ENCODE measurements around the gene HNRNPA3.

The HNRNPA3 gene

DNA sequence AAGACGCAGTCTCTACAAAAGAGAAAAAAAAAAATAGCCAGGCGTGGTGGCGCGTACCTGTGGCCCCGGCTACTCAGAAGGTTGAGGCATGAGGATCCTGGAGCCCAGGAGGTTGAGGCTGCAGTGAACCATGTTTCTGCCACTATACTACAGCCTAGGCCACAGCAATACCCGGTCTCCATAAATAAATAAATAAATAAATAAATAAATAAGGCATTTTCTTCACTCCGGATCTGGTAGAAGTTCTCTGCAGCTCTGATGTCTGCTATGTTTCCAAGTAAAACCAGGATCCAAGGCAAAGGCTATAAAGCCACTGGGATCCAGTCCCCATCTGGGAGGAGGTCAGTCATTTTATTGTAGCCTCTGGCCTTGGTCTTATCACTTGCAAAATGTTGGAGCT is 36.4 kb downstream of the HNRNPA3 start:
- no peak for DNase-seq (ENCODE audit: low read depth)
- H3K4me3 ChIP-seq (ENCODE audit: low read length): no peak overlapping the region
- TF ChIP-seq, protein P1, sequence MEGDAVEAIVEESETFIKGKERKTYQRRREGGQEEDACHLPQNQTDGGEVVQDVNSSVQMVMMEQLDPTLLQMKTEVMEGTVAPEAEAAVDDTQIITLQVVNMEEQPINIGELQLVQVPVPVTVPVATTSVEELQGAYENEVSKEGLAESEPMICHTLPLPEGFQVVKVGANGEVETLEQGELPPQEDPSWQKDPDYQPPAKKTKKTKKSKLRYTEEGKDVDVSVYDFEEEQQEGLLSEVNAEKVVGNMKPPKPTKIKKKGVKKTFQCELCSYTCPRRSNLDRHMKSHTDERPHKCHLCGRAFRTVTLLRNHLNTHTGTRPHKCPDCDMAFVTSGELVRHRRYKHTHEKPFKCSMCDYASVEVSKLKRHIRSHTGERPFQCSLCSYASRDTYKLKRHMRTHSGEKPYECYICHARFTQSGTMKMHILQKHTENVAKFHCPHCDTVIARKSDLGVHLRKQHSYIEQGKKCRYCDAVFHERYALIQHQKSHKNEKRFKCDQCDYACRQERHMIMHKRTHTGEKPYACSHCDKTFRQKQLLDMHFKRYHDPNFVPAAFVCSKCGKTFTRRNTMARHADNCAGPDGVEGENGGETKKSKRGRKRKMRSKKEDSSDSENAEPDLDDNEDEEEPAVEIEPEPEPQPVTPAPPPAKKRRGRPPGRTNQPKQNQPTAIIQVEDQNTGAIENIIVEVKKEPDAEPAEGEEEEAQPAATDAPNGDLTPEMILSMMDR (IDR thresholded peaks at IDR 0.05; ENCODE audit: insufficient read depth, low read depth, low read length, missing control alignments): no peak

DNA sequence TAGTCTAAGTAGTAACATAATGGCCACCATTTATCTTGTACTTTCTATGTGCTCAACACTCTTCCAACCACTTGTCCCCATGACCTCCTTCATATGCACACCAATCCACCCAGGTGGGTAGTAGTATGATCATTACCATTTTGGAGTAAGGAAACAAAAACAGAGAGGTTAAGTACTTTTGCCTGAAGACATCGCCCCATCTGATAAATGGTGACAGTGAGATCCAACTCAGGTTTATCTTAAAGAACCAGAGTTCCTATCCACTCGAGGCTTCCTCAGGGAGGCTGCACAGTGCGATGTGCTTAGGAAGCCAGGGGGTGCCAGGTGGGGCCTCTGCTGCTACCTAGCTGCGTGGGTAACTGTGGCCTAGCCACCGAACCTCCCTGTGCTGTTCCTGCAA is 37.9 kb downstream of the HNRNPA3 start:
- no peak overlapping the region for H3K4me3 ChIP-seq (ENCODE audit: low read length)
- no peak for DNase-seq (ENCODE audit: low read depth)
- TF ChIP-seq, protein P1 (IDR thresholded peaks at IDR 0.05; ENCODE audit: insufficient read depth, low read depth, low read length, missing control alignments): no peak

DNA sequence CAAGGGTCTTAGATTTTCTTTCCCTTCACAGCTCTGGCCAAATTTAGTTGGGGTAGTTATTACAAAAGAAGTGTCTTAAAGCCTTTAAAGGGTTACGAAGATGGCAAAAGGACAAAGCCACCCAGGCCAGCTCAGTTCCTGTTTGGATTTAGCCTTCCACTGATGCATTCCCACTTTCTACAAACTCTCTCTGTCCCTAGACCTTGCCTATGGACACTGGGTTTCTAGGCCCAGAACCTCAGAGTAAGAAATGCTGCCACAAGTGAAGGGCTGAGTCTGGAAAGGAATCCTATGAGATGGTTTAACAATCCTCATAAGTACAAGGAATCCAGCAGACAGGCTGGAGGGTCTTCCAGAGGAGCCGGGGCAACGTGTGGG is 38.6 kb downstream of the HNRNPA3 start:
- DNase-seq (ENCODE audit: low read depth): no peak
- TF ChIP-seq, protein P1 (IDR thresholded peaks at IDR 0.05; ENCODE audit: insufficient read depth, low read depth, low read length, missing control alignments): no peak
- no peak overlapping the region for H3K4me3 ChIP-seq (ENCODE audit: low read length)

DNA sequence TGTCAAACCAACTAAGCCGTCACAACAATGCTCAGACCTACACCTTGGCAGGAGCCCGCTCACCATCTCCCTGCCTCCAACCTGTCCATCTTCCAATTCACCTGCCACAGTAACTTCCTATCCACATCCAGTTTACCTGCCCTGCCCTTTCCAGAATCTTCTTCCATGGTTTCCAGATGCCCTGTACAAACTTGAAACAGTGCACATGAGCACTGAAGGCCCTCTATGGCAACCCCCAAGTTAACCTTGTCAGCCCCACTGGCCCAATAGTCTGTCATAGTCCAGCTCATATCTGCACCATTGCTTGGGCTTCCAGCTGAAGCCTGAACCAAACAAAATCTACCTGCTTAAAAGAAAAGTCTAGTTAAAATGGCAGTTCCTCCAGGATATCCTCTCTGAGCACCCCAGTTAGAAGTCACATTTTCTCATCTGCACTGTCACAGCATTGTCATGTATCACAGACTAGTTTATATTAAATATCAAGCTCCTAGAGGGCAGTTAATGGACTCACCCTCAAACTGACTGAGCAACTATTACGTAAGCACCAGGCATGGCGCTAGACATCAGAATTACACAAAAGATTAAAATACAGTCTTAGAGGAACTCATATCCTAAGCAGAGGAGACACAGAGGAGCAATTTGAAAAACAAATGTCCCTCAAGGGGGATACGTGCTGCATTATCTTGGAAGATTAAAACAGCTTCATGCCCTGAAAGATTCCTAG is 40.4 kb downstream of the HNRNPA3 start:
- peak; percentile 60 for DNase-seq (ENCODE audit: low read depth)
- TF ChIP-seq, protein P1 (IDR thresholded peaks at IDR 0.05; ENCODE audit: insufficient read depth, low read depth, low read length, missing control alignments): no peak
- H3K4me3 ChIP-seq (ENCODE audit: low read length): no peak overlapping the region

DNA sequence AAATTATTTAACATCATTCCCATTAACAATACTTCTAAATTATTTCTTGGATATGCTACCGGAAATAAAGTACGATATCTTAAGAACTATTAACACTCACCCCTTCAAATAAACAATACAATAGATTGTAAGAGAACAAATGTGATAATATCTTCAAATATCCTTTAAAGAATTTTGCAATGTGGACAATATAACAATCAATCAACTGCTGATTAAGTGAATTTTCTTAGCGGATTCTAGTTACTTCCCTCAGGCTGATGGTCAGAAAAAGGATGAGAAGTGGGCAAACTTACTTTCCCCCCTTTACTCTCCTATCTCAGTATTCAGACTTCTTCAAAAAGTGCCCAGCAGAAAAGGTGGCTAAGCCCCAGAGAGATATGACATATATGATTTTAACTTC is 41.1 kb downstream of the HNRNPA3 start:
- H3K4me3 ChIP-seq (ENCODE audit: low read length): no peak overlapping the region
- TF ChIP-seq, protein P1 (IDR thresholded peaks at IDR 0.05; ENCODE audit: insufficient read depth, low read depth, low read length, missing control alignments): no peak
- DNase-seq (ENCODE audit: low read depth): no peak

DNA sequence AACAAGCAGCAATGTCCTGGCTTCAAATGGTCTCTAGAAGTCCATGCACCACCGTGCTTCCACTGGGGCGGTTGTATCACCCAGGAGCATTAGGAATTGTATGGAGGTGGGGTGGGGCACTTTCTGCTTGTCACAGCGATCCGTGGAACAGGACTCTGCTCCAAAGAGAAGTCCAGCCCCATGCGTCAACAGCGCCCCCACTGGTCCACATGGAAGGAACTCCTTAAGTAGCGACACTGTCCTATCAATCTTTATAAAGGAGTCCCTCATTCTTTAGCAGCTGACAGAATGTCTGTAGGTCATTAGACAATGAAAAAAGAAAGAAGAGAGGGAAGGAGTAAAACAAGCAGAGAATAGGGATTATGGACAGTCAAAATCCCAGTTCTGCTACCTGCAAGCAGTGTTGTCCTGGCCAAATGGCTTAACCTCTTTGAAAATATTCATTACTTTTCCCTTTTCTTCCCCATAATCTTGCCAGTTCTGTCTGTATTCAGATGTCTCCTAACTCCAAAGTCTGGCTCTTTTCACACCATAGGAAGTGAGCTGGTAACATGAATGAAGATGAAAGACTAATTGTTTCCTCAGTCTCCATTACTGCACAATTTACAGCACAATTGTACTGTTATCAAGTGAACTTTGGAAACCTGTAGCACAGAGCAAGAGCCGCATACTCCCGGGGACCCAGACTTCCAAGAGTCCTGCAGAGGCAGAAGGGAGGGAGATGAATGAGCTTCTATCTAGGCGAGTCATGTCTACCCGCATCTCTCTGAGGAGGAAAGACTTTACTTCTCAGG is 42.0 kb downstream of the HNRNPA3 start:
- DNase-seq (ENCODE audit: low read depth): no peak
- H3K4me3 ChIP-seq (ENCODE audit: low read length): no peak overlapping the region
- TF ChIP-seq, protein P1 (IDR thresholded peaks at IDR 0.05; ENCODE audit: insufficient read depth, low read depth, low read length, missing control alignments): peak; percentile 49

Measured in epithelial cell of esophagus (primary cell).